PFSK-1 (cell line): ENCODE results near the gene PEX11G.

Experiments
- POLR2AphosphoS5 ChIP-seq: IDR thresholded peaks from 2 replicates; pipeline ENCODE4 v1.6.1; 2012; ENCODE audit warnings: low read depth, mild to moderate bottlenecking, control low read depth, low read length, moderate library complexity
- REST ChIP-seq, 2 experiments: IDR thresholded peaks; 2 replicates each; pipeline versions ENCODE4 v1.6.1 to v1.8.0; 2011 to 2012; ENCODE audit warnings: low read depth in 2 of 2, low read length in 2 of 2, control low read depth in 1 of 2, inconsistent platforms in 1 of 2, mild to moderate bottlenecking in 1 of 2, moderate library complexity in 1 of 2; ENCODE audit not compliant: insufficient read depth in 1 of 2
- SIN3A ChIP-seq: IDR thresholded peaks from 2 replicates; pipeline ENCODE4 v1.6.1; 2012; ENCODE audit warnings: mild to moderate bottlenecking, low read length, moderate library complexity, borderline replicate concordance; ENCODE audit not compliant: insufficient read depth

GRCh38 chr19:7516333-7516732, 27.5 kb upstream of the PEX11G start:
- no peak for TF ChIP-seq REST (IDR thresholded peaks at IDR 0.05; ENCODE audit: insufficient read depth in 1 of 2, low read depth in 2 of 2, low read length in 2 of 2)
- no peak for TF ChIP-seq POLR2AphosphoS5
- TF ChIP-seq SIN3A = no peak
